Duodenal mucosa (tissue), 2 donors: ENCODE results near the gene TJP2.

Source experiments
- H3K27ac ChIP-seq: one replicate; pipeline ENCODE4 v1.7.0; 2013; ENCODE audit warnings: low read depth, low read length
- H3K27me3 ChIP-seq, 2 donors: one replicate each; pipeline ENCODE4 v1.7.0; 2013; ENCODE audit warnings: low read length in 2 of 2, control low read depth in 1 of 2; ENCODE audit not compliant: insufficient read depth in 2 of 2, control insufficient read depth in 1 of 2
- H3K36me3 ChIP-seq, 2 donors: one replicate each; pipeline ENCODE4 v1.7.0; 2013; ENCODE audit warnings: low read length in 2 of 2, control low read depth in 1 of 2; ENCODE audit not compliant: insufficient read depth in 2 of 2, control insufficient read depth in 1 of 2
- H3K4me1 ChIP-seq, 2 donors: one replicate each; pipeline ENCODE4 v1.7.0; 2013; ENCODE audit warnings: low read length in 2 of 2, control low read depth in 1 of 2; ENCODE audit not compliant: insufficient read depth in 2 of 2, control insufficient read depth in 1 of 2
- H3K4me3 ChIP-seq, 2 donors: one replicate each; pipeline ENCODE4 v1.7.0; 2013; ENCODE audit warnings: low read length in 2 of 2, low read depth in 1 of 2
- H3K9ac ChIP-seq, 2 donors: one replicate each; pipeline ENCODE4 v1.7.0; 2013; ENCODE audit warnings: low read length in 2 of 2, low read depth in 1 of 2
- H3K9me3 ChIP-seq, 2 donors: one replicate each; pipeline ENCODE4 v1.7.0; 2013; ENCODE audit warnings: low read length in 2 of 2, control low read depth in 1 of 2; ENCODE audit not compliant: control insufficient read depth in 1 of 2

Gene TJP2

GRCh38 chr9:69140123-69140735 is 33.8 kb upstream of the TJP2 start:
- H3K27ac ChIP-seq: no peak overlapping the region
- H3K36me3 ChIP-seq: peaks cover 0 to 8% of the 10 kb centered on the region in 2 donors
- no peak overlapping the region for H3K9ac ChIP-seq
- no peaks in the 10 kb centered on the region for H3K4me1 ChIP-seq
- H3K4me3 ChIP-seq: no peak overlapping the region
- no peaks in the 10 kb centered on the region for H3K27me3 ChIP-seq
- no peaks in the 10 kb centered on the region for H3K9me3 ChIP-seq

- H3K4me1 ChIP-seq: no peaks in the 10 kb centered on the region
- no peak overlapping the region for H3K27ac ChIP-seq
- no peak overlapping the region for H3K4me3 ChIP-seq
- no peak overlapping the region for H3K9ac ChIP-seq
- peaks cover 0 to 8% of the 10 kb centered on the region in 2 donors for H3K36me3 ChIP-seq
- no peaks in the 10 kb centered on the region for H3K9me3 ChIP-seq
- no peaks in the 10 kb centered on the region for H3K27me3 ChIP-seq
Observed at GRCh38 chr9:69141851-69142250, 32.2 kb upstream of the TJP2 start.

GRCh38 chr9:69143291-69143690 is 30.8 kb upstream of the TJP2 start:
- peaks cover 0 to 3% of the 10 kb centered on the region in 2 donors for H3K36me3 ChIP-seq
- no peaks in the 10 kb centered on the region for H3K9me3 ChIP-seq
- no peak overlapping the region for H3K27ac ChIP-seq
- H3K4me3 ChIP-seq: no peak overlapping the region
- no peaks in the 10 kb centered on the region for H3K27me3 ChIP-seq
- no peak overlapping the region for H3K9ac ChIP-seq
- no peaks in the 10 kb centered on the region for H3K4me1 ChIP-seq

GRCh38 chr9:69145144-69145715 is 28.8 kb upstream of the TJP2 start:
- H3K27me3 ChIP-seq: no peaks in the 10 kb centered on the region
- H3K9ac ChIP-seq: no peak overlapping the region
- no peaks in the 10 kb centered on the region for H3K4me1 ChIP-seq

GRCh38 chr9:69147041-69147834 is 26.8 kb upstream of the TJP2 start:
- Histone ChIP-seq H3K27me3 (no peaks in the 10 kb centered on the region), H3K4me3 (no peak overlapping the region), H3K9ac (no peak overlapping the region), H3K9me3 (no peaks in the 10 kb centered on the region), H3K4me1 (peaks cover 0 to 2% of the 10 kb centered on the region in 2 donors), H3K36me3 (peaks cover 0 to 4% of the 10 kb centered on the region in 2 donors), H3K27ac (no peak overlapping the region)

More at GRCh38 chr9:69145144-69145715, 28.8 kb upstream of the TJP2 start:
- Histone ChIP-seq H3K4me3 (no peak overlapping the region), H3K27ac (no peak overlapping the region), H3K36me3 (no peaks in the 10 kb centered on the region), H3K9me3 (no peaks in the 10 kb centered on the region)

GRCh38 chr9:69149321-69149807 is 24.7 kb upstream of the TJP2 start:
- no peak overlapping the region for H3K9ac ChIP-seq
- no peaks in the 10 kb centered on the region for H3K9me3 ChIP-seq
- no peaks in the 10 kb centered on the region for H3K27me3 ChIP-seq
- peaks cover 0 to 5% of the 10 kb centered on the region in 2 donors for H3K4me1 ChIP-seq
- peaks cover 4 to 8% of the 10 kb centered on the region in 2 donors for H3K36me3 ChIP-seq
- H3K4me3 ChIP-seq: no peak overlapping the region
- no peak overlapping the region for H3K27ac ChIP-seq

GRCh38 chr9:69151506-69151905 is 22.6 kb upstream of the TJP2 start:
- Histone ChIP-seq H3K4me1 (peaks cover 0 to 5% of the 10 kb centered on the region in 2 donors), H3K27me3 (no peaks in the 10 kb centered on the region), H3K27ac (no peak overlapping the region), H3K36me3 (peaks cover 4 to 19% of the 10 kb centered on the region in 2 donors), H3K9ac (no peak overlapping the region), H3K4me3 (no peak overlapping the region), H3K9me3 (no peaks in the 10 kb centered on the region)

GRCh38 chr9:69153707-69154521 is 20.2 kb upstream of the TJP2 start:
- no peak overlapping the region for H3K4me3 ChIP-seq
- H3K9me3 ChIP-seq: no peaks in the 10 kb centered on the region
- H3K27ac ChIP-seq: no peak overlapping the region
- H3K4me1 ChIP-seq: peaks cover 0 to 5% of the 10 kb centered on the region in 2 donors
- no peaks in the 10 kb centered on the region for H3K27me3 ChIP-seq
- H3K36me3 ChIP-seq: peaks cover 4 to 19% of the 10 kb centered on the region in 2 donors
- H3K9ac ChIP-seq: no peak overlapping the region

- Histone ChIP-seq H3K27ac (no peak overlapping the region), H3K4me1 (peaks cover 0 to 5% of the 10 kb centered on the region in 2 donors), H3K9me3 (no peaks in the 10 kb centered on the region), H3K9ac (no peak overlapping the region), H3K4me3 (no peak overlapping the region), H3K36me3 (peaks cover 4 to 19% of the 10 kb centered on the region in 2 donors), H3K27me3 (no peaks in the 10 kb centered on the region)
Observed at GRCh38 chr9:69155341-69156030, 18.6 kb upstream of the TJP2 start.
